ENCODE measurements around the gene KIF21A. TPM values are rescaled to one million over a fixed set of nuclear protein-coding genes. Genes with fewer than 3 reads are reported as not detected.

The KIF21A gene
- total and polyA plus RNA-seq, 2 of the 13 experiments (the other 11 are each of a cell fraction or from before 2014, with no cell fraction given): 20.6 to 39.7 TPM

- no peak for TF ChIP-seq NFE2 (CRISPR knock-in tag; IDR thresholded peaks at IDR 0.05)
- no peak for TF ChIP-seq ZNF749 (CRISPR knock-in tag; IDR thresholded peaks at IDR 0.05; ENCODE audit: borderline replicate concordance)
- TF ChIP-seq ZNF225 (CRISPR knock-in tag; IDR thresholded peaks at IDR 0.05): no peak
- TF ChIP-seq SALL1 (CRISPR knock-in tag; IDR thresholded peaks at IDR 0.05): 0 out of 2 replicates have a peak, but pooled peaks have one; percentile 14
- TF ChIP-seq AHR (CRISPR knock-in tag; IDR thresholded peaks at IDR 0.05): no peak
- TF ChIP-seq FOXP1 (IDR thresholded peaks at IDR 0.05): no peak
- no peak for TF ChIP-seq FOXP1 (CRISPR knock-in tag; IDR thresholded peaks at IDR 0.05)
- no peak for TF ChIP-seq ZFX (CRISPR knock-in tag; IDR thresholded peaks at IDR 0.05; ENCODE audit: low read depth)
- TF ChIP-seq ZNF414 (CRISPR knock-in tag; IDR thresholded peaks at IDR 0.05): no peak
- TF ChIP-seq KDM2A (CRISPR knock-in tag; IDR thresholded peaks at IDR 0.05; ENCODE audit: borderline replicate concordance, low read depth): no peak
- TF ChIP-seq ZNF563 (CRISPR knock-in tag; IDR thresholded peaks at IDR 0.05): no peak
- TF ChIP-seq YY1 (IDR thresholded peaks at IDR 0.05; ENCODE audit: insufficient read depth, insufficient replicate concordance, low read depth, low read length): no peak
- TF ChIP-seq HOXA3 (CRISPR knock-in tag; IDR thresholded peaks at IDR 0.05): no peak
- no peak for TF ChIP-seq MYNN (CRISPR knock-in tag; IDR thresholded peaks at IDR 0.05; ENCODE audit: low read depth)
- TF ChIP-seq ZSCAN9 (CRISPR knock-in tag; IDR thresholded peaks at IDR 0.05; ENCODE audit: borderline replicate concordance): no peak
- no peak for TF ChIP-seq ZNF333 (CRISPR knock-in tag; IDR thresholded peaks at IDR 0.05; ENCODE audit: borderline replicate concordance)
- no peak for TF ChIP-seq ZNF660 (CRISPR knock-in tag; IDR thresholded peaks at IDR 0.05; ENCODE audit: borderline replicate concordance, low read depth)
- no peak for TF ChIP-seq ZNF251 (CRISPR knock-in tag; IDR thresholded peaks at IDR 0.05)
- peak; percentile 78 for TF ChIP-seq TEAD3 (CRISPR knock-in tag; optimal IDR thresholded peaks at IDR 0.05; ENCODE audit: borderline replicate concordance)
- no peak for TF ChIP-seq HNRNPH1 (optimal IDR thresholded peaks at IDR 0.05; ENCODE audit: low read depth, low read length)
- TF ChIP-seq FOXP4 (CRISPR knock-in tag; IDR thresholded peaks at IDR 0.05): no peak
- TF ChIP-seq ELF4 (CRISPR knock-in tag; IDR thresholded peaks at IDR 0.05; ENCODE audit: borderline replicate concordance): no peak
- TF ChIP-seq ZNF790 (CRISPR knock-in tag; IDR thresholded peaks at IDR 0.05; ENCODE audit: borderline replicate concordance): no peak
- no peak for TF ChIP-seq SMC3 (IDR thresholded peaks at IDR 0.05; ENCODE audit: low read length)
- TF ChIP-seq CEBPB (IDR thresholded peaks at IDR 0.05; ENCODE audit: borderline replicate concordance, low read depth, low read length): peak; percentile 39; the same call in 1 of the 2 replicates
- TF ChIP-seq POLR2G (IDR thresholded peaks at IDR 0.05; ENCODE audit: low read depth, low read length): no peak
- no peak for TF ChIP-seq ZNF143 (CRISPR knock-in tag; IDR thresholded peaks at IDR 0.05)
- no peak for TF ChIP-seq ETS1 (CRISPR knock-in tag; IDR thresholded peaks at IDR 0.05)
These were observed 25.0 kb downstream of the KIF21A start (continued) for GRCh38 chr12:39417916-39418315.
